A673 (cell line): ENCODE data around the gene HCCS. TPM values are rescaled to one million over a fixed set of nuclear protein-coding genes. Genes with fewer than 3 reads are reported as not detected.

Experiments
- BruUV-seq: library from RNA; stranded (reverse); fragments of 400-500 nt; replicated peaks from 2 replicates; lab custom pipeline; 2021; lab: Mats Ljungman, UMichigan
- CTCF ChIA-PET: fragments of 300-600 bp; sonication (Branson Sonifier 250); formaldehyde crosslinking; loops from one replicate; lab custom pipeline; 2022; ENCODE audit warnings: antibody characterized with exemption; lab: Charles Lee
- POLR2A ChIA-PET: fragments of 300-600 bp; sonication (Branson Sonifier 250); formaldehyde crosslinking; loops from one replicate; lab custom pipeline; 2022; ENCODE audit warnings: antibody characterized with exemption; ENCODE audit not compliant: low non-redundant PET; lab: Charles Lee
- DNase-seq: peaks from one replicate; pipeline ENCODE4 v3.0.0-alpha.2; 2015; ENCODE audit warnings: low spot score
- H3K27ac ChIP-seq: fragments of 200-600 bp; sonication (generic); 2 replicates; pipeline ENCODE4 v1.5.1; 2016; ENCODE audit warnings: mixed run types, low read depth, mild to moderate bottlenecking, mixed read lengths, antibody characterized with exemption, low read length; ENCODE audit not compliant: poor library complexity, severe bottlenecking
- H3K27me3 ChIP-seq: fragments of 200-600 bp; sonication (generic); replicated peaks from 2 replicates; pipeline ENCODE4 v1.6.1; 2017; ENCODE audit warnings: mixed run types, low read depth, mild to moderate bottlenecking, mixed read lengths, antibody characterized with exemption, low read length; ENCODE audit not compliant: insufficient read depth, poor library complexity
- H3K36me3 ChIP-seq: fragments of 200-600 bp; sonication (generic); 2 replicates; pipeline ENCODE4 v1.6.1; 2016; ENCODE audit warnings: mixed run types, mild to moderate bottlenecking, mixed read lengths, antibody characterized with exemption, low read length; ENCODE audit not compliant: insufficient read depth, poor library complexity, severe bottlenecking
- H3K4me1 ChIP-seq: fragments of 200-600 bp; sonication (generic); 2 replicates; pipeline ENCODE4 v1.6.1; 2017; ENCODE audit warnings: mixed run types, mild to moderate bottlenecking, mixed read lengths, antibody characterized with exemption, low read length; ENCODE audit not compliant: insufficient read depth, poor library complexity, severe bottlenecking
- H3K4me3 ChIP-seq: fragments of 200-600 bp; sonication (generic); 2 replicates; pipeline ENCODE4 v1.5.1; 2016; ENCODE audit warnings: low read depth, mixed run types, mild to moderate bottlenecking, mixed read lengths, low read length; ENCODE audit not compliant: poor library complexity, severe bottlenecking
- H3K9me3 ChIP-seq: fragments of 200-600 bp; sonication (generic); 2 replicates; pipeline ENCODE4 v1.6.1; 2016; ENCODE audit warnings: mixed run types, low read depth, mild to moderate bottlenecking, mixed read lengths, antibody characterized with exemption, low read length; ENCODE audit not compliant: poor library complexity, severe bottlenecking
- EZH2 ChIP-seq: fragments of 200-600 bp; sonication (generic); IDR thresholded peaks from 2 replicates; pipeline ENCODE4 v1.6.1; 2017; ENCODE audit warnings: borderline replicate concordance, low read depth, mild to moderate bottlenecking, mixed read lengths, antibody characterized with exemption, low read length; ENCODE audit not compliant: poor library complexity, severe bottlenecking
- intact Hi-C: fragments of 100-400 bp; cut with micrococcal nuclease; formaldehyde crosslinking; loops from one replicate; pipeline ENCODE4 v1.10.0; 2022; ENCODE audit not compliant: unreplicated experiment
- total RNA-seq: library from RNA; stranded (reverse); gene quantifications from 2 replicates; pipeline ENCODE4 v1.2.3, GENCODE V29; 2021
- TF ChIP-seq, protein P1 (sequence below): fragments of 300-800, 200-600 bp; sonication (generic); conservative IDR thresholded peaks from 2 replicates; pipeline ENCODE4 v1.5.1; 2017; ENCODE audit warnings: low read depth, mild to moderate bottlenecking, antibody characterized with exemption, low read length, moderate library complexity, mixed read lengths

The HCCS gene
- total RNA-seq, 1 experiment from 2014 or later, result 51.2 TPM

DNA sequence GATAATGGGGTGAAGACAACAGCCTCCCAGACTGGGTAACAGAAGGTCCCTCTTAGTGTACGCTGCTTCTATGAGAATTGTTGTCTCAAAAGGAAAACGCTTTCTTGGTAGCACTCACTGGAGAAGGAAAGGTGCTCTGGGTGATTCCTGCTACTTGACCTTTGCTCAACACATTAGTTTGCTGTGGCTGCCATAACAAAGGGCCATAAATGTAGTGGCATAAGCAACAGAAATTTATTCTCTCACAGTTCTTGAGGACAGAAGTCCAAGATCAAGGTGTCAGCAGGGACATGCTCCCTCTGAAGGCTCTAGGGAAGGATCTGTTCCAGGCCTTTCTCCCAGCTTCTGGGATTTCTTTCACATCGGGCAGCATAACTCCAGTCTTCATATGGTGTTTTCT is 19.0 kb downstream of the HCCS start:
- H3K9me3 ChIP-seq, result no peaks in the 10 kb centered on the region

DNA sequence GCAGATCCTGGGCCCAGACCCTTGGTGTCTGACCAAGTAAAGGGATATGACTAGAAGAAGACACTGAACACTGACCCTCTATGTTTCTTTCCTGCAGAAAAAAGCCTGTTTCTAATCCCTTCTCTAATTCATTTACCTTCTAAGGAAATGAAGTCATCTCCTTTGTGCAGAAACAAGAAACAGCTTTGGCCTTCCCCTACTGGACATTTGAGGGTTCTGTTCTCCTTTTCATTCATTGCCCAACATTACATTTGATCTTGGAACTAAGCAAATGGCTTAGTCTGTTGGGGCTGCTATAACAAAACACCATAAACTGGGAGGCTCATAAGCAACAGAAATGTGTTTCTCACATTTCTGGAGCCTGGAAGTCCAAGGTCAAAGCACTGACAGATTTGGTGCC is 20.0 kb downstream of the HCCS start:
- Histone ChIP-seq H3K4me1 (no peaks in the 10 kb centered on the region), H3K9me3 (no peaks in the 10 kb centered on the region), H3K27ac (no peak overlapping the region), H3K27me3 (no peaks in the 10 kb centered on the region), H3K4me3 (no peak overlapping the region), H3K36me3 (no peaks in the 10 kb centered on the region)
- CTCF ChIA-PET, result no interaction called here
- POLR2A ChIA-PET, result no interaction called here
- TF ChIP-seq, protein P1, sequence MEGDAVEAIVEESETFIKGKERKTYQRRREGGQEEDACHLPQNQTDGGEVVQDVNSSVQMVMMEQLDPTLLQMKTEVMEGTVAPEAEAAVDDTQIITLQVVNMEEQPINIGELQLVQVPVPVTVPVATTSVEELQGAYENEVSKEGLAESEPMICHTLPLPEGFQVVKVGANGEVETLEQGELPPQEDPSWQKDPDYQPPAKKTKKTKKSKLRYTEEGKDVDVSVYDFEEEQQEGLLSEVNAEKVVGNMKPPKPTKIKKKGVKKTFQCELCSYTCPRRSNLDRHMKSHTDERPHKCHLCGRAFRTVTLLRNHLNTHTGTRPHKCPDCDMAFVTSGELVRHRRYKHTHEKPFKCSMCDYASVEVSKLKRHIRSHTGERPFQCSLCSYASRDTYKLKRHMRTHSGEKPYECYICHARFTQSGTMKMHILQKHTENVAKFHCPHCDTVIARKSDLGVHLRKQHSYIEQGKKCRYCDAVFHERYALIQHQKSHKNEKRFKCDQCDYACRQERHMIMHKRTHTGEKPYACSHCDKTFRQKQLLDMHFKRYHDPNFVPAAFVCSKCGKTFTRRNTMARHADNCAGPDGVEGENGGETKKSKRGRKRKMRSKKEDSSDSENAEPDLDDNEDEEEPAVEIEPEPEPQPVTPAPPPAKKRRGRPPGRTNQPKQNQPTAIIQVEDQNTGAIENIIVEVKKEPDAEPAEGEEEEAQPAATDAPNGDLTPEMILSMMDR, result no peak
- TF ChIP-seq EZH2, result no peak
- BruUV-seq, result no TSS peak
- DNase-seq, result no peak
- intact Hi-C loops, result loop anchor here (10.0 kb wide), 1 partner anchor 406 kb away; no protein-coding TSS in a partner anchor

More for the DNA sequence above, 19.0 kb downstream of the HCCS start:
- TF ChIP-seq EZH2, result no peak
- no peak for DNase-seq
- no peaks in the 10 kb centered on the region for H3K4me1 ChIP-seq
- no peaks in the 10 kb centered on the region for H3K36me3 ChIP-seq
- no peak overlapping the region for H3K27ac ChIP-seq
- no peaks in the 10 kb centered on the region for H3K27me3 ChIP-seq
- CTCF ChIA-PET, result no interaction called here
- POLR2A ChIA-PET, result no interaction called here
- intact Hi-C loops, result loop anchor here (10.0 kb wide), 1 partner anchor 405 kb away; no protein-coding TSS in a partner anchor
- BruUV-seq, result no TSS peak
- H3K4me3 ChIP-seq, result no peak overlapping the region

DNA sequence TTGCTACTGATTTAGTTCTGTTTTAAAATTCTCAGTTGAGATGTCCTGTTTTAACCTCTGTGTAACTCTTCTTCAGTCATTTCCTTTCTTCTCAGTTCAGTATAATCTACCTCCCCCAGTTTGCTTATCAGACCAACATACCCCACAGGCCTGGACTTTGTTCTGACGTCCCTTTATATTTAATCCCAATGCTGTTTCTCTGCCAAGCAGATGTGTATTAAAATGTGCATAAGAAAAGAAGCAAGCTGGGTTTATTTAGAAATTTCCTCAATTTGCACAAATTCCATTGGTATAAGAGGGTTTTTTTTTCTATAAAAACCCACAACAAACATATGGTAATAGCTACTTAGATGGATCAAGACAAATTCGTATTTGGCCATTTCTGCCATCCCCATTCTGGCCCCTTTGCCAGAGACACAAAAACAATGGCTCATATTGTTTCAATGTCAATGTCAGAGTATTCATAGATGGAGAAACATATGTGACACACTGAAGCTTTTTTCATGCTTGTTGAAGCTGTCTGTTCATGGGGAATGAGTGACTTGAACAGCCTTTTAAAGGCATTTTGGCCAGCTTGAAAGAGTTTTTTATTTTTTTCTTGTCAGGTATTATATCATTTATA is 24.5 kb downstream of the HCCS start:
- intact Hi-C loops, result loop anchor here (10.0 kb wide), 1 partner anchor 411 kb away; no protein-coding TSS in a partner anchor
- no peak for TF ChIP-seq EZH2
- TF ChIP-seq, protein P1, result no peak
- no peaks in the 10 kb centered on the region for H3K4me1 ChIP-seq
- H3K4me3 ChIP-seq, result no peak overlapping the region
- no peaks in the 10 kb centered on the region for H3K9me3 ChIP-seq
- CTCF ChIA-PET, result interaction anchor here (0.8 to 2.1 kb wide), 2 partner anchors 937 to 945 kb away, joined by 4 to 8 read pairs; no protein-coding TSS in a partner anchor
- BruUV-seq, result no TSS peak
- POLR2A ChIA-PET, result no interaction called here
- no peaks in the 10 kb centered on the region for H3K27me3 ChIP-seq
- no peak for DNase-seq
- no peak overlapping the region for H3K27ac ChIP-seq
- no peaks in the 10 kb centered on the region for H3K36me3 ChIP-seq
